Measurements from ENCODE around the gene GMFB. TPM values are rescaled to one million over a fixed set of nuclear protein-coding genes. Genes with fewer than 3 reads are reported as not detected.

The GMFB gene
- polyA plus RNA-seq, 2 of the 4 experiments (the other 2 are of a cell fraction), result 45.5 to 66.7 TPM

- no peak for TF ChIP-seq TP53 (CRISPR knock-in tag; IDR thresholded peaks at IDR 0.05)
These were observed 5.6 kb downstream of the GMFB start (continued) for GRCh38 chr14:54483073-54483745.

- TF ChIP-seq POLR2A (IDR thresholded peaks at IDR 0.05; ENCODE audit: low read length) (no peak), RFX5 (IDR thresholded peaks at IDR 0.05) (no peak), FOXS1 (CRISPR knock-in tag; IDR thresholded peaks at IDR 0.05) (no peak), ZSCAN20 (CRISPR knock-in tag; IDR thresholded peaks at IDR 0.05) (no peak), KDM5A (IDR thresholded peaks at IDR 0.05) (no peak), MYC (IDR thresholded peaks at IDR 0.05; ENCODE audit: borderline replicate concordance, low read length) (no peak), CHD2 (IDR thresholded peaks at IDR 0.05; ENCODE audit: low read length, partially characterized antibody) (no peak), FOSL2 (IDR thresholded peaks at IDR 0.05) (no peak), FOSL2 (CRISPR knock-in tag; IDR thresholded peaks at IDR 0.05) (no peak), ESRRA (IDR thresholded peaks at IDR 0.05; ENCODE audit: borderline replicate concordance, low read length) (no peak), EHMT2 (IDR thresholded peaks at IDR 0.05; ENCODE audit: low read depth) (no peak), ZFP36 (IDR thresholded peaks at IDR 0.05; ENCODE audit: borderline replicate concordance, partially characterized antibody) (no peak), CBX2 (IDR thresholded peaks at IDR 0.05; ENCODE audit: borderline replicate concordance, low read depth) (no peak), FOSB (CRISPR knock-in tag; IDR thresholded peaks at IDR 0.05) (no peak), MAFK (IDR thresholded peaks at IDR 0.05; ENCODE audit: partially characterized antibody) (no peak), POLR2AphosphoS2 (conservative IDR thresholded peaks at IDR 0.05; ENCODE audit: low read length) (no peak)
- DNase-seq (ENCODE audit: low read depth in 1 of 2, low spot score in 1 of 2) (no peak), FAIRE-seq (no peak), ATAC-seq (no peak)
- 91% methylated on average over 2 of the region's 2 CpGs for WGBS (ENCODE audit: missing lambda C conversion rate)
- ChIA-PET POLR2A (no interaction called here), CTCF (no interaction called here)
- Histone ChIP-seq H3K4me2 (no peak overlapping the region), H3K4me1 (peaks cover 19% of the 10 kb centered on the region), H3K4me3 (no peak overlapping the region), H3K9me3 (no peaks in the 10 kb centered on the region), H3K27ac (no peak overlapping the region)
These were observed 7.1 kb downstream of the GMFB start for GRCh38 chr14:54481695-54482094.

GRCh38 chr14:54480830-54481562, 7.8 kb downstream of the GMFB start:
- Histone ChIP-seq H3K9me3 (no peaks in the 10 kb centered on the region), H3K27ac (no peak overlapping the region), H3K4me2 (no peak overlapping the region), H3K4me3 (no peak overlapping the region), H3K4me1 (peaks cover 17% of the 10 kb centered on the region)
- POLR2A ChIA-PET, result no interaction called here
- TF ChIP-seq KDM5A (IDR thresholded peaks at IDR 0.05) (no peak), PHF8 (IDR thresholded peaks at IDR 0.05; ENCODE audit: borderline replicate concordance, low read depth) (no peak)
- peak; percentile 36 for FAIRE-seq
- WGBS (ENCODE audit: missing lambda C conversion rate), result 90% methylated on average over 4 of the region's 4 CpGs
- ATAC-seq, result no peak
- DNase-seq (ENCODE audit: low read depth in 1 of 2, low spot score in 1 of 2), result no peak
- CTCF ChIA-PET, result no interaction called here

GRCh38 chr14:54478636-54479215, 10.1 kb downstream of the GMFB start:
- no peak for ATAC-seq
- ChIA-PET CTCF (interaction anchor here (0.9 kb wide), 1 partner anchor 9 kb away, joined by 3 read pairs; no protein-coding TSS in a partner anchor), POLR2A (interaction anchor here (1.2 kb wide), 1 partner anchor 9 kb away, joined by 6 read pairs; the partner anchor contains the start of gene GMFB)
- WGBS (ENCODE audit: missing lambda C conversion rate), result 79% methylated on average over 3 of the region's 3 CpGs
- H3K4me2 ChIP-seq, result no peak overlapping the region
- H3K4me3 ChIP-seq, result no peak overlapping the region
- TF ChIP-seq RAD21 (conservative IDR thresholded peaks at IDR 0.05 in 1 of 2, IDR thresholded peaks at IDR 0.05 in 1 of 2) (no peak), NR3C1 (IDR thresholded peaks at IDR 0.05) (no peak), ATOH8 (CRISPR knock-in tag; IDR thresholded peaks at IDR 0.05; ENCODE audit: low read depth) (no peak), HOXA7 (CRISPR knock-in tag; IDR thresholded peaks at IDR 0.05) (no peak), FOSB (CRISPR knock-in tag; IDR thresholded peaks at IDR 0.05) (no peak), SMC3 (IDR thresholded peaks at IDR 0.05) (no peak), HOXB5 (CRISPR knock-in tag; IDR thresholded peaks at IDR 0.05) (no peak), ELK1 (IDR thresholded peaks at IDR 0.05; ENCODE audit: low read depth, low read length) (no peak), ZC3H11A (IDR thresholded peaks at IDR 0.05) (no peak), GATA3 (IDR thresholded peaks at IDR 0.05; ENCODE audit: borderline replicate concordance) (no peak), MAFK (IDR thresholded peaks at IDR 0.05; ENCODE audit: partially characterized antibody) (no peak), JUNB (IDR thresholded peaks at IDR 0.05) (no peak)
- H3K27ac ChIP-seq, result no peak overlapping the region
- H3K4me1 ChIP-seq, result peaks cover 9% of the 10 kb centered on the region
- FAIRE-seq, result no peak
- DNase-seq (ENCODE audit: low read depth in 1 of 2, low spot score in 1 of 2), result no peak
- H3K9me3 ChIP-seq, result no peaks in the 10 kb centered on the region

Data from A549 (cell line).